WTC11 (cell line): Measurements from ENCODE around the gene GREM1. TPM values are rescaled to one million over a fixed set of nuclear protein-coding genes. Genes with fewer than 3 reads are reported as not detected.

Experiments
- ATAC-seq: fragments of 200-7000 bp; cut with Tn5 transposase; 2 replicates; pipeline ENCODE4 v1.10.0; 2021; ENCODE audit warnings: mild to moderate bottlenecking, moderate library complexity
- CTCF ChIA-PET: fragments of 300-600 bp; sonication (Branson Sonifier 250); formaldehyde crosslinking; loops from one replicate; lab custom pipeline; 2021; ENCODE audit warnings: antibody characterized with exemption; lab: Charles Lee
- POLR2A ChIA-PET: fragments of 350-600 bp; sonication (Branson Sonifier 250); formaldehyde crosslinking; loops from one replicate; lab custom pipeline; 2021; ENCODE audit warnings: antibody characterized with exemption; lab: Charles Lee
- DNase-seq: peaks from one replicate; pipeline ENCODE4 v3.0.0; 2021; ENCODE audit warnings: low spot score
- H3K27ac Mint-ChIP-seq: 2 replicates; pipeline ENCODE4 v1.8.0; 2021; ENCODE audit warnings: mixed read lengths
- H3K27me3 Mint-ChIP-seq: 2 replicates; pipeline ENCODE4 v1.8.0; 2021; ENCODE audit warnings: low read depth, mild to moderate bottlenecking, moderate library complexity, mixed read lengths
- H3K36me3 Mint-ChIP-seq: 2 replicates; pipeline ENCODE4 v1.8.0; 2021; ENCODE audit warnings: mixed read lengths
- H3K4me1 Mint-ChIP-seq: 2 replicates; pipeline ENCODE4 v1.8.0; 2022; ENCODE audit warnings: mixed read lengths
- H3K4me3 Mint-ChIP-seq: 2 replicates; pipeline ENCODE4 v1.8.0; 2021; ENCODE audit warnings: mild to moderate bottlenecking, moderate library complexity, mixed read lengths
- H3K9me3 Mint-ChIP-seq: 2 replicates; pipeline ENCODE4 v1.8.0; 2021; ENCODE audit warnings: mixed read lengths
- AR ChIP-seq: fragments of 250-450 bp; sonication (Bioruptor Pico); IDR thresholded peaks from 2 replicates; pipeline ENCODE4 v1.9.0; 2021; ENCODE audit warnings: mild to moderate bottlenecking
- ARID4B ChIP-seq: sonication (generic); formaldehyde crosslinking; IDR thresholded peaks from 2 replicates; pipeline ENCODE4 v1.8.0; 2023; ENCODE audit warnings: missing genetic modification reagents, mild to moderate bottlenecking, borderline replicate concordance
- CBFB ChIP-seq: sonication (generic); formaldehyde crosslinking; IDR thresholded peaks from 2 replicates; pipeline ENCODE4 v1.8.1; 2022; ENCODE audit warnings: mild to moderate bottlenecking, low read depth, missing genetic modification reagents
- E2F5 ChIP-seq: sonication (generic); formaldehyde crosslinking; IDR thresholded peaks from 2 replicates; pipeline ENCODE4 v1.8.1; 2022; ENCODE audit warnings: mild to moderate bottlenecking, moderate library complexity, missing genetic modification reagents
- ESRRA ChIP-seq: sonication (generic); formaldehyde crosslinking; IDR thresholded peaks from 2 replicates; pipeline ENCODE4 v1.8.1; 2022; ENCODE audit warnings: mild to moderate bottlenecking, missing genetic modification reagents, borderline replicate concordance
- FOXK1 ChIP-seq: sonication (generic); formaldehyde crosslinking; IDR thresholded peaks from 2 replicates; pipeline ENCODE4 v1.8.0; 2022; ENCODE audit warnings: mild to moderate bottlenecking, moderate library complexity, missing genetic modification reagents
- FOXP1 ChIP-seq: sonication (generic); formaldehyde crosslinking; IDR thresholded peaks from 2 replicates; pipeline ENCODE4 v1.8.0; 2022; ENCODE audit warnings: missing genetic modification reagents, mild to moderate bottlenecking, moderate library complexity, borderline replicate concordance
- MAX ChIP-seq: sonication (generic); formaldehyde crosslinking; IDR thresholded peaks from 2 replicates; pipeline ENCODE4 v1.8.0; 2022; ENCODE audit warnings: mild to moderate bottlenecking, missing genetic modification reagents
- MLX ChIP-seq: sonication (generic); formaldehyde crosslinking; IDR thresholded peaks from 2 replicates; pipeline ENCODE4 v1.8.1; 2023; ENCODE audit warnings: mild to moderate bottlenecking, missing genetic modification reagents, moderate library complexity
- MYBL2 ChIP-seq: sonication (generic); formaldehyde crosslinking; IDR thresholded peaks from 2 replicates; pipeline ENCODE4 v1.8.1; 2023; ENCODE audit warnings: mild to moderate bottlenecking, moderate library complexity, missing genetic modification reagents
- NFATC4 ChIP-seq: fragments of 250-450 bp; sonication (Bioruptor Pico); IDR thresholded peaks from 2 replicates; pipeline ENCODE4 v1.9.0; 2021; ENCODE audit warnings: mild to moderate bottlenecking
- NFYB ChIP-seq: sonication (generic); formaldehyde crosslinking; conservative IDR thresholded peaks from 2 replicates; pipeline ENCODE4 v1.8.0; 2022; ENCODE audit warnings: low read depth, missing genetic modification reagents
- NR1H2 ChIP-seq: sonication (generic); formaldehyde crosslinking; IDR thresholded peaks from 2 replicates; pipeline ENCODE4 v1.9.0; 2021; ENCODE audit warnings: mild to moderate bottlenecking, moderate library complexity, missing genetic modification reagents
- OVOL2 ChIP-seq: fragments of 250-450 bp; sonication (Bioruptor Pico); IDR thresholded peaks from 2 replicates; pipeline ENCODE4 v1.9.0; 2021; ENCODE audit warnings: mild to moderate bottlenecking, borderline replicate concordance
- TEAD4 ChIP-seq: sonication (generic); formaldehyde crosslinking; IDR thresholded peaks from 2 replicates; pipeline ENCODE4 v1.8.0; 2022; ENCODE audit warnings: mild to moderate bottlenecking, missing genetic modification reagents
- ZNF138 ChIP-seq: sonication (generic); formaldehyde crosslinking; conservative IDR thresholded peaks from 2 replicates; pipeline ENCODE4 v1.8.1; 2022; ENCODE audit warnings: mild to moderate bottlenecking, moderate library complexity, missing genetic modification reagents
- ZNF281 ChIP-seq: sonication (generic); formaldehyde crosslinking; IDR thresholded peaks from 2 replicates; pipeline ENCODE4 v1.8.0; 2023; ENCODE audit warnings: mild to moderate bottlenecking, missing genetic modification reagents
- ZNF423 ChIP-seq: fragments of 250-450 bp; sonication (Bioruptor Pico); IDR thresholded peaks from 2 replicates; pipeline ENCODE4 v2.1.2; 2022; ENCODE audit warnings: mild to moderate bottlenecking, moderate library complexity
- ZSCAN18 ChIP-seq: fragments of 250-450 bp; sonication (Bioruptor Pico); IDR thresholded peaks from 2 replicates; pipeline ENCODE4 v2.1.2; 2022; ENCODE audit warnings: mild to moderate bottlenecking, moderate library complexity
- total RNA-seq: library from RNA; stranded (reverse); gene quantifications from 3 replicates; pipeline ENCODE4 v1.2.3, GENCODE V29; 2021

Gene GREM1
- total RNA-seq, 1 experiment from 2014 or later = 0.59 TPM

GRCh38 chr15:32706704-32707103 is 11.1 kb upstream of the GREM1 start:
- POLR2A ChIA-PET = no interaction called here
- no peak for DNase-seq

GRCh38 chr15:32707436-32707835 is 10.4 kb upstream of the GREM1 start:
- Mint-ChIP-seq H3K4me1 (no peaks in the 10 kb centered on the region; the same call in 1 of the 2 replicates), H3K4me3 (no peak overlapping the region)
- no peak for ATAC-seq
- TF ChIP-seq TEAD4 (CRISPR knock-in tag) (no peak), FOXK1 (CRISPR knock-in tag) (no peak), FOXP1 (CRISPR knock-in tag) (no peak), AR (CRISPR knock-in tag) (no peak), ZNF138 (no peak), ARID4B (CRISPR knock-in tag) (no peak), MAX (CRISPR knock-in tag) (no peak), MLX (CRISPR knock-in tag) (no peak), ZSCAN18 (no peak), ESRRA (CRISPR knock-in tag) (no peak)

More at GRCh38 chr15:32706704-32707103, 11.1 kb upstream of the GREM1 start:
- no peaks in the 10 kb centered on the region for H3K36me3 Mint-ChIP-seq
- no peak for TF ChIP-seq NFATC4
- TF ChIP-seq NFYB = no peak
- no peak for TF ChIP-seq OVOL2
- no peak for TF ChIP-seq E2F5
- no peak for TF ChIP-seq ZNF138
- TF ChIP-seq MYBL2 (CRISPR knock-in tag) = no peak
- TF ChIP-seq ZNF281 (CRISPR knock-in tag) = no peak
- TF ChIP-seq CBFB = no peak
- TF ChIP-seq NR1H2 (CRISPR knock-in tag) = no peak
- TF ChIP-seq ZNF423 (CRISPR knock-in tag) = no peak
- no peaks in the 10 kb centered on the region; the same call in 1 of the 2 replicates for H3K4me1 Mint-ChIP-seq
- no peak for ATAC-seq
- CTCF ChIA-PET = no interaction called here
- no peaks in the 10 kb centered on the region for H3K9me3 Mint-ChIP-seq
- no peak overlapping the region for H3K27ac Mint-ChIP-seq
- no peaks in the 10 kb centered on the region for H3K27me3 Mint-ChIP-seq
- H3K4me3 Mint-ChIP-seq = no peak overlapping the region

More at GRCh38 chr15:32707436-32707835, 10.4 kb upstream of the GREM1 start:
- POLR2A ChIA-PET = no interaction called here
- no peak for DNase-seq
- H3K9me3 Mint-ChIP-seq = no peaks in the 10 kb centered on the region
- CTCF ChIA-PET = interaction anchor here (0.7 kb wide), 2 partner anchors 316 to 1219 kb away, joined by 3 to 4 read pairs; no protein-coding TSS in a partner anchor
- H3K27me3 Mint-ChIP-seq = no peaks in the 10 kb centered on the region
- no peak overlapping the region; the same call in 1 of the 2 replicates for H3K27ac Mint-ChIP-seq
- H3K36me3 Mint-ChIP-seq = no peaks in the 10 kb centered on the region
